ENCODE results near the gene FMOD.

The FMOD gene

GRCh38 chr1:203388683-203389082 is 37.8 kb upstream of the FMOD start (continued):
- no peak for TF ChIP-seq ZNF768 (tag by site-specific recombination; IDR thresholded peaks at IDR 0.05)

GRCh38 chr1:203382026-203382425 is 31.1 kb upstream of the FMOD start:
- ChIA-PET POLR2A (no interaction called here), CTCF (interaction anchor here (1.0 kb wide), 1 partner anchor 106 kb away, joined by 3 read pairs; no protein-coding TSS in a partner anchor)

More at GRCh38 chr1:203382026-203382425, 31.1 kb upstream of the FMOD start:
- Histone ChIP-seq H3K4me1 (ENCODE audit: control insufficient read depth, insufficient read depth, low read length) (no peaks in the 10 kb centered on the region), H3K27ac (ENCODE audit: extremely low read depth, low read depth, low read length) (no peak overlapping the region), H3K9me3 (ENCODE audit: control insufficient read depth, insufficient read depth, low read depth, low read length) (no peaks in the 10 kb centered on the region), H3K36me3 (ENCODE audit: control insufficient read depth in 2 of 2, insufficient read depth in 1 of 2, low read length in 2 of 2) (no peaks in the 10 kb centered on the region), H3K4me3 (ENCODE audit: low read depth, low read length) (no peak overlapping the region)
- TF ChIP-seq INSM2 (tag by site-specific recombination; IDR thresholded peaks at IDR 0.05) (no peak), PRDM2 (tag by site-specific recombination; IDR thresholded peaks at IDR 0.05; ENCODE audit: borderline replicate concordance) (no peak), ZNF473 (tag by site-specific recombination; IDR thresholded peaks at IDR 0.05) (no peak), AEBP2 (tag by site-specific recombination; IDR thresholded peaks at IDR 0.05; ENCODE audit: borderline replicate concordance) (no peak), ZFP3 (tag by site-specific recombination; IDR thresholded peaks at IDR 0.05; ENCODE audit: low read depth) (no peak), ZNF664 (tag by site-specific recombination; IDR thresholded peaks at IDR 0.05) (no peak), ZSCAN23 (tag by site-specific recombination; IDR thresholded peaks at IDR 0.05) (no peak), KLF17 (tag by site-specific recombination; IDR thresholded peaks at IDR 0.05) (no peak), ZNF10 (tag by site-specific recombination; IDR thresholded peaks at IDR 0.05) (no peak), KLF1 (tag by site-specific recombination; IDR thresholded peaks at IDR 0.05) (no peak), YY2 (tag by site-specific recombination; IDR thresholded peaks at IDR 0.05) (no peak), ZNF48 (tag by site-specific recombination; IDR thresholded peaks at IDR 0.05) (no peak), MEIS1 (CRISPR knock-in tag; IDR thresholded peaks at IDR 0.05; ENCODE audit: borderline replicate concordance) (no peak), KLF10 (tag by site-specific recombination; IDR thresholded peaks at IDR 0.05) (no peak), OSR2 (tag by site-specific recombination; IDR thresholded peaks at IDR 0.05) (no peak), ZNF426 (tag by site-specific recombination; IDR thresholded peaks at IDR 0.05) (no peak), ZNF280D (tag by site-specific recombination; IDR thresholded peaks at IDR 0.05) (no peak), EGR2 (tag by site-specific recombination; IDR thresholded peaks at IDR 0.05; ENCODE audit: low read depth) (no peak), ZSCAN18 (tag by site-specific recombination; IDR thresholded peaks at IDR 0.05) (no peak), ZNF175 (tag by site-specific recombination; IDR thresholded peaks at IDR 0.05) (no peak)
